GM10847 (cell line): Measurements from ENCODE around the gene ZDHHC5.

Source experiments
- POLR2A ChIP-seq: IDR thresholded peaks from 2 replicates; pipeline ENCODE4 v1.6.1; 2011; ENCODE audit not compliant: insufficient read length; ENCODE audit errors: extremely low read depth

The ZDHHC5 gene

GRCh38 chr11:57649826-57650738 is 17.8 kb upstream of the ZDHHC5 start, which contains the start of gene YPEL4:
TSS of gene YPEL4 (minus strand) at chr11:57649912. CDS start at chr11:57647107, 2,805 bp downstream.
- TF ChIP-seq POLR2A: no peak

- no peak for TF ChIP-seq POLR2A
Observed at GRCh38 chr11:57650739-57651090, 17.2 kb upstream of the ZDHHC5 start.

GRCh38 chr11:57651408-57651807 is 16.5 kb upstream of the ZDHHC5 start:
- no peak for TF ChIP-seq POLR2A

GRCh38 chr11:57652662-57653061 is 15.3 kb upstream of the ZDHHC5 start:
- no peak for TF ChIP-seq POLR2A

DNA sequence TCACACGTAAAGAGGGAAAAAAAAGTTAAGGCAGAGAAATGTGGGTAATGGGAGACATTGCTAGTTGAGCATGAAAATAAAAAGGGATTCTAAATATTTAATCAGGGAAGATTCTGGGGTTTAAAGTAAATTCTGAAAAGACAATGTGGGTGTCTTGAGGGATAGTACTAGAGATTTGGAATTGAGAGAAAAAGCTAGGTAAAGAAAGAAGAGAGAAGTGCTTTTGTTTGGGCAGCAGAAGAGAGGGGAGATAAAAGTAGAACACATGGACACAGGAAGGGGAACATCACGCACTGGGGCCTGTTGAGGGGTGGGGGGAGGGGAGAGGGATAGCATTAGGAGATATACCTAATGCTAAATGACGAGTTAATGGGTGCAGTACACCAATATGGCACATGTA is 14.8 kb upstream of the ZDHHC5 start:
- no peak for TF ChIP-seq POLR2A

GRCh38 chr11:57656885-57657193 is 11.1 kb upstream of the ZDHHC5 start:
- TF ChIP-seq POLR2A: no peak

DNA sequence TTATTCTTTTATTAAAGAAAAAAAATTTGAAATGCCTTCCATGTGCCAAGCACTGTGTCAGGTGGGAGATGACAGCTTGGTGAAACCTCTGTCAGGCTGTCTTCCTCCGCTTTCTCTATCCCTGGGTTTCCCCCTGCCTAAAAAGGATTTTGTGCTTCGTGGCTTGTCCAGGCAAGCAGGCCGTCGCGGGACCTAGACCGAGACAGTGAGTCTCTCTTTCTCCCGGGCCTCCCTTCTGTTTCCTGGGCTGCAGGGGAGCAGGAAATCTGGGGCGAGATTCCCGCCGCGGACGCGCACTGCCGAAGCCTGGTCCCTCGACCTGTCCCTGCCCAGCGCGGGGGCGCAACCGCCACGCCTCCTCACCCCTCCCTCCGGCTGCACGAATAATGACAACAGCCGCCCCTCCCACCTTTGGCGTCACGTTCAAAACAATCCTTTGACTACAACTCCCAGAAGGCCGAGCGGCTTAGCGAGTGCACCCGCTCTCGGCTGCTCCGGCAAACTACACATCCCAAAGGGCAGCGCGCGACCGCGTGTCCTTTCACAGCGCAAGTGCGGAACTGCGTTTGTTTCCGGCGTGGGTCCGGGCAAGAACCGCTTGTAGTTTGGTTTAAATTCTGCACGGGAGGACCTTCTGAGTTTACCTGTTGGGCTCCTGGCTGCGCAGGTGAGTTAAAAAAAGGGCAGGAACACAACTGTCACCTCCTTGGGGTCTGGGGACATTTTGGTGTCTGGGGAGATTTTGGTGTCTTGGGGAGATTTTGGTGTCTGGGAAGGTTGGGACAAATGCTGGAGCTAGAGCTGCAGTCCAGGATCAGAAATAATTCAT is 10.5 kb upstream of the ZDHHC5 start, which contains the start of gene CLP1:
TSS of gene CLP1 (plus strand) at position 569 of the 829 bp plus-strand sequence. CDS start 1,715 bp downstream, outside the sequence.
- peak; percentile 43 for TF ChIP-seq POLR2A

GRCh38 chr11:57658023-57658361 is 9.9 kb upstream of the ZDHHC5 start:
- no peak for TF ChIP-seq POLR2A

DNA sequence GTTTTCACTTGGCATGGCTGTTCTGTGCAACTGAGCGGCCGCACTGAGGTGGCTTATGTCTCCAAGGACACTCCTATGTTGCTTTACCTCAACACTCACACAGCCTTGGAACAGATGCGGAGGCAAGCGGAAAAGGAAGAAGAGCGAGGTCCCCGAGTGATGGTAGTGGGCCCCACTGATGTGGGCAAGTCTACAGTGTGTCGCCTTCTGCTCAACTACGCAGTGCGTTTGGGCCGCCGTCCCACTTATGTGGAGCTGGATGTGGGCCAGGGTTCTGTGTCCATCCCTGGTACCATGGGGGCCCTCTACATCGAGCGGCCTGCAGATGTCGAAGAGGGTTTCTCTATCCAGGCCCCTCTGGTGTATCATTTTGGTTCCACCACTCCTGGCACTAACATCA is 8.2 kb upstream of the ZDHHC5 start:
- no peak for TF ChIP-seq POLR2A

GRCh38 chr11:57662893-57663292 is 5.0 kb upstream of the ZDHHC5 start:
- TF ChIP-seq POLR2A: no peak

- TF ChIP-seq POLR2A: no peak
Observed at GRCh38 chr11:57663975-57664374, 3.9 kb upstream of the ZDHHC5 start.

DNA sequence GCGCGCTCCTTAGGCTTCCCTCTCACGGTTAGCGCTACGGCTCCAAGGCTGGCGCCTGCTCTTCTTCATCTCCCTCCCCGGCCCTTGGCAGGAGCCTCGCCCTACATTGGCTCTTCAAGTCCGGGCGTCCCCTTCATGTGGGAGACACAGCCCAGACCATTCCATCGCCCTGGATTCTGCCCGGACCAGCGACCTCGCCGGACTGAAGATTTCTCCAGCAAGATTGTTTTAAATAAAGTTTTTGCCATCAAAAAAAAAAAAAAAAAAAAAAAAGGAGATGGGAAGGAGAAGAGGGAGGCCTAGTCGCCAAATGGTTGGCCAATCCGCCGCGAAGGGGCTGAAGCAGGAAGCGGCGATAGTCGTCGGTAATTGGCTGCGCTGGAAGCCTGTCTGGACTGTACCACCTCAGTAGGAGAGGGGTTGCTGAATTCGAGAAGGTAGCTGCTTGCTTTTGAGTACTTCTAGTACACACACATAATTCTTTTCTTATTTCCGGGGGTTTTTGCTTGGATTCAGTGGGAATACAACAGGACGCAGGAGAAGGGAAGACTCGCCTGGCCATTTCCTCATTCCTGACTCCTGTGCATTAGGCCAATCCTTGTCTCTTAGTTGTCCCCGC is 688 bp upstream of the ZDHHC5 start:
- TF ChIP-seq POLR2A: peak; percentile 36

DNA sequence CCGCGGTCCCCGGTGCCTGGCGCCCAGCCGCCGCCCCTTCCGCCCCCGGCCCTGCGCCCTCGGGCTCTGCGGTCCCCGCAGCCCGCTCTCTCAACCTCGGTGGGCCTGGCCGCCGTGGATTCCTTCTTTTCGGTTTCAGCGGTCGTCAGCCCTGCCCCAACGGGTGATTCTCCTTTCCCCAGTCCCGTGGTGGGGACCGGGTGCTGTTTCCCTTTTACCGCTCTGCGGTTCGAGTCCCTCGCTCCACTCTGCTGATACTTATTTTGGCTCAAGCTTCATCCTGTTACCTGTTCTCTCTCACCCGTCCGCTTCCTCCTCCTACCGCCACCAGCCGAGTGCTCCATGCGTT is 494 bp downstream of the ZDHHC5 start:
- TF ChIP-seq POLR2A: no peak

DNA sequence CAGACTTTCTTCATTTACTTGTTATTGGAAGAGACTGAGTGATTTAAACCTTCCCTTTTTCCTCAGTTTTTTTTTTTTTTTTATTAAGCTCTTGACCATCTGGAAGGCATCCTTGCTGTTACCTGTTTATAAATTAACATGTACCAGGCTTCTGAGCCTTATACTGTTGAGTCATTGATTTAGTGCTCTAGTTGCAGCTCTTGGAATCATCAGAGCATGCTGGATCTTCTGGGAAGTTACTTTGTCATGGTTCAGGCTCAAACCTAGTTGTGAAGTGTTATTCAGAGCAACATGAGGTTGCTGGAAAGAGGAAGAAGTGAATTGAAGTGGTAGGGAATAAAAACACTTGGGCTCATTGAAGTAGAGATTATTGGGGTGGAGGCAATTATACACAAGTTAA is 6.3 kb downstream of the ZDHHC5 start:
- no peak for TF ChIP-seq POLR2A

DNA sequence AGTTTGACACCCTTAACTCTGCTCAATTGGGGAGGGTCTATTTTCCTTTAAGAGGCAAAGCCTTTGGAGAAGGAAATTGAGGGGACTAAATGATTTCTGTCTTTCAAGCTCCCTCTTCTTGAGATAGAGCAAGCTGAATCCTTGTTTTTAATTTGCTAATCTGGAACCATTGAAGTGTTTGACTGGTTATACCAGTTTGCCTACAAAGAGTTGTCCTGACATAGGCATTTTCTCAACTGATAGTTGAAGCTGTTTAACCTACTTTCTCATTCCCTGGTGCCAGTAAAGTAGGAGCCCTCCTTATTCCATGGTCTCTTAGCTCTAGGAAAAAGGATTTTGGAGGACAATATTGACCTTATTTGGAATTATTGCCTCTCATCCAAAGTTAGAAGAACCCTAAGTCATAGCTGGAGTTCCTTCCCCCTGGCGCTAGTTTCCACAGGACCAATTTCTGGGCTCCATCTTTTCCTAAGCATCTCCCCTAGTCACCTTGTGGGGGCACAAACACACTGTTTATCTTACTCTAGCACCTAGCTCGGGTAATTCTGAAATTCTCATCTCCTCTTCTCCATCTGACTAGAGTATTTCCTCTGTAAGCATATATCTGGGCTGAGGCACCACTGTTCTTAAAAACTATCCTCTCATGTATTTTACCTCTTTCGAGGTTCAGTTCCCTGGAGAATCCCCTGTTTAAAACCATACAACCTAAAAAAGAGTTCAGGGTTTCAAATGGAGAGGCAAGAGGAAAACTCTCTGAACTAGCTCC is 7.4 kb downstream of the ZDHHC5 start:
- no peak for TF ChIP-seq POLR2A
